Fibroblast of villous mesenchyme (primary cell): ENCODE measurements around the gene IP6K2. TPM values are rescaled to one million over a fixed set of nuclear protein-coding genes. Genes with fewer than 3 reads are reported as not detected.

Experiments
- DNase-seq: peaks from one replicate; pipeline ENCODE4 v3.0.0-alpha.2; 2010; ENCODE audit warnings: low read depth
- H3K4me3 ChIP-seq: 2 replicates; pipeline ENCODE4 v1.5.1; 2011; ENCODE audit warnings: low read depth, mild to moderate bottlenecking, low read length
- CTCF ChIP-seq: IDR thresholded peaks from 2 replicates; pipeline ENCODE4 v1.5.1; 2012; ENCODE audit warnings: low read depth, mild to moderate bottlenecking, low read length; ENCODE audit not compliant: insufficient read depth
- total RNA-seq: library from RNA; depleted of rRNA; stranded (reverse); fragments of >200 nt; gene quantifications from 2 replicates; pipeline ENCODE4 v1.2.3, GENCODE V29; 2012

IP6K2 gene
- total RNA-seq, 1 donor: 55.7 TPM

DNA sequence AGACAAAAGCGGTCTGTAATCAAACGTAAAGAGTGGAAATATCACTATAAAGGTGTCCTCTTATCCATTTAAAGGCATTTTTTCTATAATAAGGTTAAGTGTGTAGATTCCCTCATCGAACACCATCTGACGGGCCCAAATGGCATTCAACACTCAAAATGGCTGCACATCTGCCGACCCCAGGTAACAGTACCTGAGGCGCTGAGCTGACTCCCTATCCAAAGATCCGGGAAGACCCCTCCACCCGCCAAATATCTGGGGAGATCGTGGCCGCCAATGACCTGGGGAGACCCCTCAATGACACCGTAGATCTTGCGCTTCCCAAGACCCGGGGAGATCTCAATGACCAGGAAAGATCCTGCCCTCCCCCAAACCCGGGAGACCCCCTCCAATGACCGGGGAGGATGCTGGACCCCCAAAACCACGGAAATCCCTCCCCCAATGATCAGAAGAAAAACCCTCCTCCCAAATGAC, 476 bp downstream of the IP6K2 start:
- no peak for TF ChIP-seq CTCF
- H3K4me3 ChIP-seq: peak overlapping the region; percentile 85
- DNase-seq: peak; percentile 13

DNA sequence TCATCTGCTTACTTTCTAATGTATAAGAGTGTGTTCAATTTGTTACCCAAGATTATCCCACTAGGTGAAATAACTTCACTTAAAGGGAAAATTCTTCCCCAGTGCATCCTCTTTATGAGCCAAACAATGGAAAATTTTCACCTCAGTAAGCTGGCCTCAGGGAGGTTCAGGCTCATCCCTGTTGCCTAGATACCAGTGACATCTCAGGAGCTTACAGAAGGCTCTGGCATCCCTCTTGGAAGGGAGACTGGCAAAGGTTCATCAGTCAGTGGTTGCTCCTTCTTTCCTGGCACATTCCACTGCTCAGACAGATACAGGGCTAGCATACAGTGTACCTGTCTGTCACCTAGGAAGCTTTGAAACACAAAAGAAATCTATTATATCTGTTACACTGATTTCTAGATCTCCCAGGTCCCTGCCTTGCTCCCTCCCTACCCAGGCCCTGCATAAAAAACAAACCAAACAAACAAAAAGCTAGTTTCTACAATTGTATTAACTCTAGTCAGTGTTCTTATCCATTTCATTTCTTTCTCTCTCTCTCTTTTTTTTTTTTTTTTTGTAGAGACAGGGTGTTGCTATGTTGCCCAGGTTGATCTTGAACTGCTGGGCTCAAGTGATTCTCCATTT, 1.7 kb downstream of the IP6K2 start:
- H3K4me3 ChIP-seq: peak overlapping the region; percentile 85
- peak; percentile 77 for DNase-seq
- no peak for TF ChIP-seq CTCF

- H3K4me3 ChIP-seq: no peak overlapping the region
- no peak for TF ChIP-seq CTCF
- peak; percentile 21 for DNase-seq
These were observed 5.3 kb downstream of the IP6K2 start for GRCh38 chr3:48711727-48712126.

DNA sequence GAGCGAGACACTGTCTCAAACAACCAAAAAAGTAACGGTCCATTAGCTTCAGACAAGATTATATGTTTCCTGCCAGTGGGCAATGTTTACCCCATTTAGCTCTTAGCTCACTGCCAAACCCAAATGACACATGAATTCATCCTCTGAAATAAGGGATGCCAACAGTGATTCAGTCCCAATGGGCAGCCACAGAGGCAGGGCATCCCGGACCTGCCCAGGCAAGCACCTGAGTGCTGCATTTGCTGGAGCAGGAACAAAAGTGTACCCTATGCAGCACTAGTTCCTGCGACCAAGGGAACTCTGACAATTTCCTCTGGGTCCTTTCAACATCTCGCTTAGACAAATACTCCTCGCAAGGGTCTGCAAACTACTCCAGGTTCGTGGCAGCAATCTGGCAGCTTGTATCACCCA, 8.0 kb downstream of the IP6K2 start:
- DNase-seq: no peak
- TF ChIP-seq CTCF: no peak
- H3K4me3 ChIP-seq: no peak overlapping the region

- H3K4me3 ChIP-seq: no peak overlapping the region
- peak; percentile 22 for DNase-seq
- TF ChIP-seq CTCF: no peak
These were observed 8.5 kb downstream of the IP6K2 start for GRCh38 chr3:48708481-48708889.

- TF ChIP-seq CTCF: no peak
- no peak overlapping the region for H3K4me3 ChIP-seq
- DNase-seq: no peak
These were observed 9.9 kb downstream of the IP6K2 start for GRCh38 chr3:48707157-48707556.
